WERI-Rb-1 (cell line): Measurements from ENCODE around the gene CDC42BPG.

ENCODE experiments used
- DNase-seq: peaks from one replicate; pipeline ENCODE4 v3.0.0-alpha.2; 2020
- H3K27ac ChIP-seq: fragments of 250-450 bp; sonication (Bioruptor Pico); 2 replicates; pipeline ENCODE4 v1.5.1; 2020; ENCODE audit warnings: mild to moderate bottlenecking, moderate library complexity
- H3K27me3 ChIP-seq: fragments of 250-450 bp; sonication (Bioruptor Pico); 2 replicates; pipeline ENCODE4 v1.5.1; 2021; ENCODE audit warnings: mild to moderate bottlenecking, low read depth, moderate library complexity; ENCODE audit not compliant: insufficient read depth, severe bottlenecking
- H3K36me3 ChIP-seq: fragments of 250-450 bp; sonication (Bioruptor Pico); 2 replicates; pipeline ENCODE4 v1.5.1; 2020; ENCODE audit warnings: mild to moderate bottlenecking, moderate library complexity
- H3K4me3 ChIP-seq: 2 replicates; pipeline ENCODE4 v1.5.1; 2011; ENCODE audit warnings: low read depth, mild to moderate bottlenecking, control low read depth, low read length
- H3K9me3 ChIP-seq: fragments of 250-450 bp; sonication (Bioruptor Pico); 2 replicates; pipeline ENCODE4 v1.5.1; 2021; ENCODE audit warnings: mild to moderate bottlenecking, moderate library complexity; ENCODE audit not compliant: severe bottlenecking
- CTCF ChIP-seq: IDR thresholded peaks from 2 replicates; pipeline ENCODE4 v1.5.1; 2011; ENCODE audit warnings: low read depth, mild to moderate bottlenecking, control low read depth, inconsistent platforms, low read length

CDC42BPG gene

GRCh38 chr11:64835616-64836447, 8.6 kb downstream of the CDC42BPG start:
- no peaks in the 10 kb centered on the region for H3K9me3 ChIP-seq
- peaks cover 49% of the 10 kb centered on the region for H3K36me3 ChIP-seq
- no peak overlapping the region for H3K4me3 ChIP-seq
- no peak overlapping the region for H3K27ac ChIP-seq
- no peak for TF ChIP-seq CTCF
- no peaks in the 10 kb centered on the region for H3K27me3 ChIP-seq
- no peak for DNase-seq

DNA sequence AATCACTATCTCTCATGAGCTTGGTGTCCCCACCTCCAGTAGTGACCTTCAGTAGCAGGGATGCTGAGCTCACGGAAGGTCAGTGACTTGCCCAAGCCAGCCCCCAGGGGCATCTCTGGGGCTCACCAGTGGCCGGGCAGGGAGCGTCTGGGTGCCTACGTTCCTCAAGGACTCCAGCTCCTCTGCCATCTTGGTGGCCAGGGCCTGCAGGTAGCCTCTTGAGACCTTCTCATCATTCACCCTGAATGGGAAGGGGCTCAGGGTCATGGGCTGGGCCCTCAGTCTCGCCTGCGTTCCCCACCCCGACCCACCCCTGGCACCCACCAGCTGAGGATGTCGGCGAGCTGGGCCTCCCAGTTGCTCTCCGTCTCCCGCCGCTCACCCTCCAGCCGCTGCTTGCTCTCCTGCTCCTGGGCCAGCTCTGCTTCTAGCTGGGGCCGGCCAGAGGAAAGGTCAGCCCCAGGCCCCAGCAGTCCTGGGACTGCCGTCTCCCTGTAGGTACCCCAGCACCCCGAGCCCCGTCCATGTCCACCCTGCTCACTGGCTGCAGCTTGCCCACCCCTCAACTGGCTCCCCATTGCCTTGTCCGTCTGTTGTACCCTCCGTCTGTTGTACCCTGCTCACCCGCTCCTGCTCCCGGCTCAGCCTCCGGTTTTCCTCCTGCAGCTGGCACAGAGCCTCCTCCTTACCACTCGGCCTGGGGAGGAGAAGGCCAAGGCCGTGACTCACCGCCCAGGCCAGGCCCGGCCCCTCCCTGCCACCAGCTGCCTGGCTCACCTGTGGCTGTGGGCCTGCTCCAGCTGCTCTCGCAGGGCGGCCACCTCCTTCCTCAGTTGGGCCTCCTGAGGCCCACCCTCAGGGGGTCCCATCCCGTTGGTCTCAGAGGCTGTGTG, 9.5 kb downstream of the CDC42BPG start:
- DNase-seq: no peak
- H3K27ac ChIP-seq: no peak overlapping the region
- H3K27me3 ChIP-seq: no peaks in the 10 kb centered on the region
- no peak overlapping the region for H3K4me3 ChIP-seq
- peaks cover 51% of the 10 kb centered on the region for H3K36me3 ChIP-seq
- no peak for TF ChIP-seq CTCF
- H3K9me3 ChIP-seq: no peaks in the 10 kb centered on the region

- Histone ChIP-seq H3K27ac (no peak overlapping the region), H3K27me3 (no peaks in the 10 kb centered on the region), H3K36me3 (peaks cover 48% of the 10 kb centered on the region), H3K4me3 (no peak overlapping the region), H3K9me3 (no peaks in the 10 kb centered on the region)
- no peak for TF ChIP-seq CTCF
- DNase-seq: no peak
Observed at GRCh38 chr11:64834031-64834722, 10.3 kb downstream of the CDC42BPG start.

GRCh38 chr11:64833509-64833908, 10.9 kb downstream of the CDC42BPG start:
- Histone ChIP-seq H3K4me3 (no peak overlapping the region), H3K27ac (no peak overlapping the region), H3K9me3 (no peaks in the 10 kb centered on the region), H3K27me3 (no peaks in the 10 kb centered on the region), H3K36me3 (peaks cover 47% of the 10 kb centered on the region)
- DNase-seq: no peak
- TF ChIP-seq CTCF: no peak

GRCh38 chr11:64833198-64833502, 11.3 kb downstream of the CDC42BPG start:
- H3K36me3 ChIP-seq: peaks cover 45% of the 10 kb centered on the region

More at GRCh38 chr11:64833198-64833502, 11.3 kb downstream of the CDC42BPG start:
- H3K27ac ChIP-seq: no peak overlapping the region
- no peak overlapping the region for H3K4me3 ChIP-seq
- no peaks in the 10 kb centered on the region for H3K27me3 ChIP-seq
- no peak for DNase-seq
- H3K9me3 ChIP-seq: no peaks in the 10 kb centered on the region
- TF ChIP-seq CTCF: no peak
